Left lung (tissue), 10 donors: ENCODE results near the gene TH. TPM values are rescaled to one million over a fixed set of nuclear protein-coding genes. Genes with fewer than 3 reads are reported as not detected.

Source experiments
- ATAC-seq: fragments of 200-7000 bp; cut with Tn5 transposase; one replicate; pipeline ENCODE4 v1.9.1; 2020; ENCODE audit warnings: moderate library complexity
- DNase-seq, 4 donors: peaks; one replicate each; pipeline ENCODE4 v3.0.0-alpha.2; 2013 to 2020
- H3K27ac ChIP-seq, 2 donors: fragments of 200-600 bp; sonication (generic) in 1 of 2; one replicate each; pipeline versions ENCODE4 v1.5.0 to v1.8.0; 2020 to 2021
- H3K27me3 ChIP-seq, 2 donors: fragments of 200-600 bp; sonication (generic) in 1 of 2; one replicate each; pipeline versions ENCODE4 v1.5.0 to v1.8.0; 2020 to 2021
- H3K36me3 ChIP-seq, 2 donors: fragments of 200-600 bp; sonication (generic) in 1 of 2; one replicate each; pipeline versions ENCODE4 v1.5.0 to v1.8.0; 2020 to 2021
- H3K4me1 ChIP-seq, 2 donors: fragments of 200-600 bp; one replicate each; pipeline ENCODE4 v1.8.0; 2021
- H3K4me3 ChIP-seq, 2 donors: fragments of 200-600 bp; sonication (generic) in 1 of 2; one replicate each; pipeline versions ENCODE4 v1.5.0 to v1.8.0; 2020 to 2021; ENCODE audit warnings: mild to moderate bottlenecking in 1 of 2
- H3K9me3 ChIP-seq, 2 donors: fragments of 200-600 bp; sonication (generic) in 1 of 2; one replicate each; pipeline versions ENCODE4 v1.5.0 to v1.8.0; 2020 to 2021
- intact Hi-C, 2 donors: fragments of 100-400 bp; cut with DNase I; formaldehyde crosslinking; loops; one replicate each; pipeline versions ENCODE4 v1.11.2 to v1.14.2; 2022
- polyA plus RNA-seq, 6 donors: library from polyadenylated mRNA; unstranded; fragments of 120-200 nt; gene quantifications; one replicate each; pipeline ENCODE4 v1.2.1, GENCODE V29; 2013; ENCODE audit not compliant: insufficient read length in 6 of 6
- total RNA-seq, 2 donors: library from RNA; stranded (reverse); fragmentation: NEBNext Ultra II Directional; extraction: Animal tissue kit (Norgen Biotek cat#: 25700); gene quantifications; one replicate each; pipeline ENCODE4 v1.2.1, GENCODE V29; 2021
- TF ChIP-seq, protein P1 (sequence below), 2 donors: fragments of 200-600 bp; sonication (generic) in 1 of 2; IDR thresholded peaks; one replicate each; pipeline versions ENCODE4 v1.5.0 to v1.8.0; 2021; ENCODE audit warnings: antibody characterized with exemption in 2 of 2
- donor health status: DM: no; HTN: yes; CAD: no.
- donor health status: DM: no; HTN: no; CAD: no.

Gene TH
- total and polyA plus RNA-seq, 8 donors, result 0.18 to 1.4 (median 0.55) TPM

DNA sequence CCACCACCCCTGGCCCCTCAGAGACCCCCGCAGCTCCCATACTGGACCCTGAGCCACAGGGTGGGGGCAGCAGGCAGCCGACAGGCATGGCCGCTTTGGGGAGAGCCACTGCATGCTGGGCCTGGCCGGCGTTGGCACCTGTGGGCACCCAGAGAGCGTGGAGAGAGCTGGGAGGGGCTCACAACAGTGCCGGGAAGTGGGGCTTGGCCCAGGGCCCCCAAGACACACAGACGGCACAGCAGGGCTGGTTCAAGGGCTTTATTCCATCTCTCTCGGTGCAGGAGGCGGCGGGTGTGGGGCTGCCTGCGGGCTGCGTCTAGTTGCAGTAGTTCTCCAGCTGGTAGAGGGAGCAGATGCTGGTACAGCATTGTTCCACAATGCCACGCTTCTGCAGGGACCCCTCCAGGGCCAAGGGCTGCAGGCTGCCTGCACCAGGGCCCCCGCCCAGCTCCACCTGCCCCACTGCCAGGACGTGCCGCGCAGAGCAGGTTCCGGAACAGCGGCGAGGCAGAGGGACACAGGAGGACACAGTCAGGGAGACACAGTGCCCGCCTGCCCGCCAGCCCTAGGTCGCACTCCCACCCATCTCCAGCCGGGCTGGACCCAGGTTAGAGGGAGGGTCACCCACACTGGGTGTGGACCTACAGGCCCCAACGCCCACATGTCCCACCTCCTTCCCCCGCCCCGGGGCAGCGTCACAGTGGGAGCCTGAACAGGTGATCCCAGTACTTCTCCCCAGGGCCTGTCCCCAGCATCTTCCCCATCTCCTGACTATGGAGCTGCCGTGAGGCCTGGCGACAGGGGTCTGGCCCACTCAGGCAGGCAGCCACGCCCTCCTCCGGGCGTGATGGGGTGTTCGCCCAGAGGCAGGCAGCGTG is 11.8 kb downstream of the TH start:
- ATAC-seq (no peak), DNase-seq (no peak)
- Histone ChIP-seq H3K4me1 (no peaks in the 10 kb centered on the region), H3K4me3 (no peak overlapping the region), H3K27ac (no peak overlapping the region), H3K36me3 (no peaks in the 10 kb centered on the region), H3K9me3 (no peaks in the 10 kb centered on the region), H3K27me3 (peaks cover 0 to 92% of the 10 kb centered on the region in 2 donors)
- intact Hi-C loops, result no loop called here
- TF ChIP-seq, protein P1, sequence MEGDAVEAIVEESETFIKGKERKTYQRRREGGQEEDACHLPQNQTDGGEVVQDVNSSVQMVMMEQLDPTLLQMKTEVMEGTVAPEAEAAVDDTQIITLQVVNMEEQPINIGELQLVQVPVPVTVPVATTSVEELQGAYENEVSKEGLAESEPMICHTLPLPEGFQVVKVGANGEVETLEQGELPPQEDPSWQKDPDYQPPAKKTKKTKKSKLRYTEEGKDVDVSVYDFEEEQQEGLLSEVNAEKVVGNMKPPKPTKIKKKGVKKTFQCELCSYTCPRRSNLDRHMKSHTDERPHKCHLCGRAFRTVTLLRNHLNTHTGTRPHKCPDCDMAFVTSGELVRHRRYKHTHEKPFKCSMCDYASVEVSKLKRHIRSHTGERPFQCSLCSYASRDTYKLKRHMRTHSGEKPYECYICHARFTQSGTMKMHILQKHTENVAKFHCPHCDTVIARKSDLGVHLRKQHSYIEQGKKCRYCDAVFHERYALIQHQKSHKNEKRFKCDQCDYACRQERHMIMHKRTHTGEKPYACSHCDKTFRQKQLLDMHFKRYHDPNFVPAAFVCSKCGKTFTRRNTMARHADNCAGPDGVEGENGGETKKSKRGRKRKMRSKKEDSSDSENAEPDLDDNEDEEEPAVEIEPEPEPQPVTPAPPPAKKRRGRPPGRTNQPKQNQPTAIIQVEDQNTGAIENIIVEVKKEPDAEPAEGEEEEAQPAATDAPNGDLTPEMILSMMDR (IDR thresholded peaks at IDR 0.05), result no peak

DNA sequence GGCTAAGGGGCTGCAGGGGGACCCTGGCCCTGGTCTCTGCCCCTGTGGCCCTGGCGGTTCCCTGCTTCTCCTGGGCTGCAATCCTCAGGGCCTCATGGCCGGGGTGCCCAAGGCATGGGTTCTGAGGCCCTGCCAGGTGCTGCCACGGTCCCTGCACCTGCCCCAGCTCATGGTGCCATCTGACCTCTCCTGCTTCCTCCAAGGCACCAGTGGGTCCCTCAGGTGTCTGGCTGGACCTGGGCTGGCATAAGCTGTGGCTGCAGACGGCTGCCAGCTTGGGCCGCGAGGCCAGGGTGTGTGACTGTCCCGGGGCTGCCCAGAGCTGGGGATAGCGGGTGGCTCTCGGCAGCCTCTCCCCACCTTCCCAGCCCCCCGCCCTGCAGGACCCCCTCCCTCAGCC is 12.6 kb downstream of the TH start:
- DNase-seq, result no peak
- Histone ChIP-seq H3K27ac (no peak overlapping the region), H3K4me3 (no peak overlapping the region), H3K9me3 (no peaks in the 10 kb centered on the region), H3K27me3 (peaks cover 0 to 92% of the 10 kb centered on the region in 2 donors), H3K36me3 (no peaks in the 10 kb centered on the region), H3K4me1 (no peaks in the 10 kb centered on the region)
- intact Hi-C loops, result no loop called here
- TF ChIP-seq, protein P1 (IDR thresholded peaks at IDR 0.05), result no peak
- ATAC-seq, result no peak

DNA sequence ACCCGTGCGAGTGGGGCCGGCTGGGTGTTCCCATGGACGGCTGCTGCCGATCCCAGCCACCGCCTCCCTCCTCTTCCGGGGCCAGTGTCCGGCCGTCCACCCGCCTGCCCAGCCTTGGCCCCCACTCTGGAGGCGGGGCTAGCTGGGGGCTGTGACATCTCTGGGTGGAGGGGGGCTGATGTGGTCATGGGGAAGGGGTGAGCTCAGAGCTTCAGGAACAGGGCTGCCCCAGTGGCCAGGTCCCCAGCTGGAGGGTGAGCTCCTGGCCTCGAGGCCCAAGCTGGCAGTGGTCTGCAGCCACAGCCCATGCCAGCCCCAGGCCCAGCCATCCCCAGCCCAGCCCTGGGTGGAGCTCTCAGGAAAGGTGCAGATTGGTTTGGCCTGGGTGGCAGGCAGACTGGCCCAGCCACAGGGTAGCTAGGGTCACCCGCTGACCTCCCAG is 13.3 kb downstream of the TH start:
- TF ChIP-seq, protein P1 (IDR thresholded peaks at IDR 0.05), result no peak
- no peaks in the 10 kb centered on the region for H3K9me3 ChIP-seq
- intact Hi-C loops, result no loop called here
- DNase-seq, result no peak
- no peaks in the 10 kb centered on the region for H3K4me1 ChIP-seq
- no peak overlapping the region for H3K27ac ChIP-seq
- ATAC-seq, result no peak
- no peak overlapping the region for H3K4me3 ChIP-seq
- no peaks in the 10 kb centered on the region for H3K36me3 ChIP-seq
- peaks cover 0 to 85% of the 10 kb centered on the region in 2 donors for H3K27me3 ChIP-seq

DNA sequence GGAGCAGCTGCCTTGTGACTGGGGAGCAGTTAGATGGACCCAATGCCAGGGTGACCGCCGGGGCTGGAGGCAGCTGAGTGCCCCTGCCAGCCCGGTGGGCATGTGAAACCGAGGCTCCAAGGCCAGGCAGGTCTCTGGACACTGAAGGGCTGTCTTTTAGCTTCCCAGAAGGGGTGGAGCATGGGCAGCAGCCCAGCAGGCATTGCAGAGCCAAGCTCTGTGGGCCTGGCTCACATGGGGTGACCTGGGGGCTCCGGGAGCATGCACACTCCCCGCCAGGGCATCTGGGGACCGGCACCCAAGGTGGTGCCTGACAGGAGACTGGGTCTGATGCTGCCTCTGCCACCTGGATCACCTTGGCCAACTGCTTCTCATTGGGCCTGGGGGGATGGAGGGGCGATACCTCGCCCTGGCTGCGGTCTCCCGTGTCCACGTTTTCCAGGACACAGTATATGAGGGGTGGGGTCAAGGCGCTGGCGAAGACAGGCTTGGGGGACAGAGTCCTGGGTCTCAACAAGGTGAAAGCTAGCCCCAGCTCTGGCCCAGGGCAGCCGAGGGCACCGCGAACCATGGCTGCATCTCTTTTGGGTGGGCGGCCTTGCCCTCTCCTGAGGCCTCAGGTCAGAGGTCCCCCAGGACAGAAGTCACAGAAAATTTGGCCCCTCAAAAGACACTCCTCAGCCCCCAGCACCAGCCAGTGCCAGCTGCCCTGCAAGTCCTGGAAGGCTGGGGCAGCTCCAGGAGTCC is 14.1 kb downstream of the TH start:
- H3K4me3 ChIP-seq, result no peak overlapping the region
- TF ChIP-seq, protein P1 (IDR thresholded peaks at IDR 0.05), result no peak
- ATAC-seq (no peak), DNase-seq (no peak)
- H3K4me1 ChIP-seq, result no peaks in the 10 kb centered on the region
- H3K27me3 ChIP-seq, result peaks cover 0 to 78% of the 10 kb centered on the region in 2 donors
- H3K27ac ChIP-seq, result no peak overlapping the region
- no peaks in the 10 kb centered on the region for H3K36me3 ChIP-seq
- intact Hi-C loops, result no loop called here
- no peaks in the 10 kb centered on the region for H3K9me3 ChIP-seq
